Measurements from ENCODE around the gene TFR2. TPM values are rescaled to one million over a fixed set of nuclear protein-coding genes. Genes with fewer than 3 reads are reported as not detected.
"Not testable (repeated sequence)": the region's sequence is repeated elsewhere in the genome, so short reads cannot be mapped to it uniquely, and the experiment has no call there.

Gene TFR2
- polyA plus RNA-seq, 4 donors = 0.70 to 2.4 (median 1.1) TPM

DNA sequence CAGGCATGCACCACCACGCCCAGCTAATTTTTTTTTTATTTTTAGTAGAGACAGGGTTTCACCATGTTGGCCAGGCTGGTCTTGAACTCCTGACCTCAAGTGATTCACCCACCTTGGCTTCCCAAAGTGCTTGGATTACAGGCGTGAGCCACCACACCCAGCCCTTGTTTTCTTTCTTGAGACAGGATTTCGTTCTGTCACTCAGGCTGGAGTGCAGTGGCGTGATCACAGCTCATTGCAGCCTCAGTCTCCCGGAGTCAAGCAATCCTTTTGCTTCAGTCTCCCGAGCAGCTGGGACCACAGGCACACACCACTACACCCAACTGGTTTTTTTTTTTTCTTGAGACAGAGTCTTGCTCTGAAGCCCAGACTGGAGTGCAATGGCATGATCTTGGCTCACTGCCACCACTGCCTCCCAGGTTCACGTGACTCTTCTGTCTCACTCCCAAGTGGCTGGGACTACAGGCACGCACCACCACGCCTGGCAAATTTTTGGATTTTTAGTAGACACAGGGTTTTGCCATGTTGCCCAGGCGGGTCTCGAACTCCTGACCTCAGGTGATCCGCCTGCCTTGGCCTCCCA, 20.9 kb upstream of the TFR2 start:
- DNase-seq (ENCODE audit: low read depth in 4 of 4, low spot score in 2 of 4) = not testable (repeated sequence)

DNA sequence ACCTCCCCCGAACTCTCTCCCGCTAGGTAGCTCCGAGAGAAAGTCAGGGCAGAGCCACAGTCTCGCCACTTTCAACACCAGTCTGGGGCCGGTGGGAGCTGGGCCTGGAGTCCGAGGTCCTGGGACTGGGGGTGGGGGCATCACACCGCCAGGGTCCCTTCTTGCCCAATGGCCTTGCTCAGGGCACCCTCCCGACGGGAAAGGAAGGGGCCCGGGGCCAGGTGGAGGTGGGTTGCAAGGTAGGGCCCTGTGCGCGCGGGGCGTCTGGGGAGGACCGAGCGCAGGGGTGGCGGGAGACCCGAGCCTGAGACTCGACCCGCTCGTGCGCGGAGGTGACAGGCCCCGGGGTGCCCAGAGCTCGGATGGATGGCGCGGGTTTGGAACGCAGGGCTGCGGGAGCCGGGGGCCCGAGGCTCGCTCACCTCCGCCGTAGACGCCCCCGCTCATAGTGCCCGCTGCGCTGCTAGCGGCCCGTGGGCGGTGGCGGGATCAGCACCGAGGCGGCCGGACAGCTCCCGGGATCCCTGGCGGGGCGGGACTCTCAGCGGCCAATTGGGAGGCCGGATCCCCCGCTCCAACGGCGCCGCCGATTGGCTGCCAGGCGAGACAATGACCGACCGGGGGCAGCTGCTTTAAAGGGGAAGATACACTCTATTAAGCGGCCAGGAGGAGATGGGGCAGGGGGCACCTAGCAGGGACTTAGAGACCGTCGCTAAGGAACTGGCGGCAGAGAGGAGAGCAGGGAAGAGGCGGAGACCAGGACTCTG, 14.7 kb upstream of the TFR2 start, which contains the start of gene ACTL6B:
ACTL6B (minus strand) TSS at position 541 of the 767 bp plus-strand sequence; CDS start at position 447, 94 bp downstream.
- no peak for DNase-seq (ENCODE audit: low read depth in 4 of 4, low spot score in 2 of 4)

DNA sequence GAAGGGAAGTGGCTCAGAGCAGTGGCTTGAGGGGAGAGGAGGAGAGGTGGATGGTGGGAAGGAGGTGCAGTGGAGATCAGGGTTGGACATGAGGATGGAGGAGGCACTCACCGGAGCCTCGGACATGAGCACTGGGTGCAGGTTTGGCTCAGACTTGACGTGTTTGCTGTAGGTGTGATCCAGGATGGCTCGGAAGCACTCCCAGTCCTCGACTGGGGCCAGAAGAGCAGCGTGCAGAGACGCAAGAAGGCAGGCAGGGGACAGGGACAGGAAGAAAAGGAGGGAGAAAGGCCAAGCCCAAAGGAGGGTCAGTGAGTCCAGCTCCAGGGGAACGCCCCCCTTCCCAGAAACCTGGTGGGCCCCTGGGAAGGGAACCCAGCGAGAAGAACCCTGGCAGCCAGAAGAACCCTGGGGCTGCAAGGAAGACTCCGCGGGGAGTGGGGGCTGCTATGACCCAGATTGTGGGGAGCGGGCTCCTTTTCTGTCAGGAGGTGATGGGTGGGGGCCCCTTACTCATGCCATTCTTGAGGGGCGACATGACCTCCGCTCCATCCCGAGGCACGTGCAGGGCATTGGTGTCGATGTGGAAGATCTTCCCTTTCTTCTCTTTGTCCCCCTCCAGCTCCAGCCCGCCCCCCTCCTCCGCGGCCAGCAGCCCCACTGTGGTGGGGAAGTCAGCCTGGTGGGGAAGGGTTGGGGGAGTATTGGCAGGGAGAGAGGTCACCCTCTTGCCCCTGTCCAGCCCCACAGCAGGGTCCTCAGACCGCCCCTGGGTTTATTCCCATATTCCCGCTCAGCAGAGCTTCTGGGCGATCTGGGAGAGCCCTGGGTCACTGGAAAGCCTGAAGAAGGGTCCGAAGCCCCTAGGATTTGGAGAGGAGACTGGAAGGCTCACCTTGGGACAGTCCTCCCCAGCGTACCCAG, 13.8 kb upstream of the TFR2 start:
- DNase-seq (ENCODE audit: low read depth in 4 of 4, low spot score in 2 of 4) = no peak

DNA sequence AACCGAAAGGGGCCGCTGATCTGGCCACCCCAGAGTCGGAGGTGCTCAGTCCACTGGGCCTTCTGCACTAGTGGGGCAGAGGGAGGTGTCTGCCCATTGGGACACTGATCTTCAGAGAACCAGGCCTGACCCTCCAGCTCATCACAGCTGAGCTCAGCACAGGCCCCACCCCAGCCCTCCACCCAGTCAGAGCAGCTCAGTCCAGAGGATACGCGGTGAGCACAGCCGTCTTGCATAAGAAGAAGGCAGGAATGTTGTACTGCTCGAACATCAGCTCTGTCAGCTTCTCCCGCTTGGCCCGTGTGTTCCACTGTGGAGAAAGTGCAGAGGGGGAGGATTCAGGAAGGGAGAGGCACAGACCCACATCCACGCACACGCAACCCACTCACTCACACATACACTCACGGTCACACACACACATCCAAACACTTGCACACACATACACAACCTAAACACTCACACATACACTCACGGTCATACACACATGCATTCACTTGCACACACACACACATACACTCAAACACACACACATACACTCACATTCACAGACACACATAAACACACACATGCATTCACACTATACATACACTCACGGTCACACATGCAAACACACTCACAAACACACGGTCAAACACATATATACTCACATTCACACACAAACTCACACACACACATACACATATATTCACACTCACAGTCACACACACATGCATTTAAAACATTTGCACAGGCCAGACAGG, 8.6 kb upstream of the TFR2 start:
- no peak for DNase-seq (ENCODE audit: low read depth in 4 of 4, low spot score in 2 of 4)

DNA sequence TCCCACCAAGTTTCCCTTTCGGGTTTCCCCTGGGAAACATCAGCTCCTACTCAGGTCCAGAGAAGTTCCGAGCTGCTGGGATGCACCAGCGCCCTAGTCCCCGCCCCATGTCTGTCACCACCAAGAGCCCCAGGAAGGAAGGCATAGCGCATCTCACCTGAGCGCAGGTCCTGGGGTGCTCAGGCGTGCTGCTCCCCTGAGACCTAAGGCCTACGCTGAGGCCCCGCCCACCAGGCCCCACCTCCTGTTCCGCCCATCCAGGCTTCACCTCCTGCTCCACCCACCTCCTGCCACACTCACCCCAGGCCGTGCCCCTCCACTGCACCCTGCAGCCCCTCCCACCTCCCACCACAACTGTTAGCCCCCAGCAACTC, 1.2 kb upstream of the TFR2 start:
- DNase-seq (ENCODE audit: low read depth in 4 of 4, low spot score in 2 of 4) = no peak

DNA sequence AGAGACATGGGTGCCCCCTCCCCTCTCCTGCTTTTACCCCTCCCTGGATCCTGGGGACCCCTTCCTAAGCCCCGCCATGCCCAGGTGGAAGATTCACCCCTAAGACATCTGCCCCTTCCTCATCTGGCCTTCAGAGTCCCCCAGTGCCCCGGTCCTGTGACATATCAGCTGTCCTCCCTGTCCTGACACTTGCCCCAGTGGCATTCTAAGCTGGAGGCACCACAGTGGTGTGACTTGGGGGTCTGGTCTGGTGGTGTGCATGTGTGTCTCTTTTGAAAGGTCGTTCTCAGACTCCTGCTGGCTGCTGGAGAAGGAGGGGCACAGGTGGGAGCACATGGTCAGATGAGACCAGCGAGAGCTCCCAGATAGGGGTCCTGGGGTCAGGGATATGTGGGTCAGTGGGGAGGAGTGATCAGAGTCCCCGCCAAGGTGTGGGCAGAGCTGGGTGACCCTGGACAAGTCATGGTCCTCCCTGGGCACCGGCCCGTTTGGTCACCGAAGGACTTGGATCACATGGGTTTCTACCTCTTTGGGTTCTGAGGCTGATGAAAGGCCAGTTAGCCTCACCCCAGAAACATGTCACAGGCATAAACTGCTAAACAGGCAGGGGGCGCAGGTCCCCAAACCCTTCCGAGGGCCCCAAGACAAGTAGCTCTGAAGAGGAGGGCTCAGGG, 645 bp upstream of the TFR2 start:
- DNase-seq (ENCODE audit: low read depth in 4 of 4, low spot score in 2 of 4) = no peak

DNA sequence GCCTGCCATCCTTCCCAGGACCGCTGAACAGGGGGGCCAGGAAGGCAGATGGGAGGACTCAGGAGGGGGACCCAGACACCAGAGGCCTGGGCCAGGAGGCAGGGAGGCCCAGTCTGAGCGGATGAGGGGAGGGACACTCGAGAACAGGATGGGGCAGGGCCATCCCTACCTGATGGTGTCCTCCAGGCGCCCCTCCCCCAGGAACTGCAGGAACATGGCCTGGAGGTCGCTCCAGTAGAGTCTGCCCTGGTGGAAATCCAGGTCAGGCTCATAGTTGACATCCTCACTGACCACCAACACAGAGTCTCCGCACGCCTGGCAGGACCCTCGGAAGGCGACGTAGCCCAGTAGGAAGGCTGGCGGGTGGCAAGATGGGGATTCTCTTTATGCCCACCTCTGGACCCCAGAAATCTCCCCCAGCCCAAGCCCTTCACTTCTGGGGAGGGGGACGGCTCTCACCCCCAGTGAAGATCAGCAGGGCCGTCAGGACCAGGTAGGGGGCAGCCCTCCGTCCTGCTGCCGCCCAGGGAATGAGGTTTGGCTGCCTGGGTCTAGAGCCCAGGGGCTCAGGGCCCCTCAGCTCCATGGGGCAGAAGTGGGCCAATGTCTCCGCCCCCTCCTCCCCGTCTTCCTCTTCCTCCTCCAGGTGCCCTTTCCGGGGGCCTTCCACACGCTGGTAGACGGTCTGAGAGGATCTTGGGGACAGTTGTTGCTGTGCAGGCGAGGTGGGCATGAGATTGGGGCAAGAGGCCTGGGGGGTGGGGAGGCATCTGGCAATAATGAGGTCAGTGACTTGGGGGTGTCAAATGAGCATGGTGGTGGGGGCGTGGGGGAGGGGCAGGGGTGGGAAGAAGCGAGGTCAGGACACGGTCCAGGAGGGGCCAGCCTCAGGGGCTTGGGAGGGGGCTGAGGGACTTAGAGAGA, 573 bp downstream of the TFR2 start:
- DNase-seq (ENCODE audit: low read depth in 4 of 4, low spot score in 2 of 4) = no peak

DNA sequence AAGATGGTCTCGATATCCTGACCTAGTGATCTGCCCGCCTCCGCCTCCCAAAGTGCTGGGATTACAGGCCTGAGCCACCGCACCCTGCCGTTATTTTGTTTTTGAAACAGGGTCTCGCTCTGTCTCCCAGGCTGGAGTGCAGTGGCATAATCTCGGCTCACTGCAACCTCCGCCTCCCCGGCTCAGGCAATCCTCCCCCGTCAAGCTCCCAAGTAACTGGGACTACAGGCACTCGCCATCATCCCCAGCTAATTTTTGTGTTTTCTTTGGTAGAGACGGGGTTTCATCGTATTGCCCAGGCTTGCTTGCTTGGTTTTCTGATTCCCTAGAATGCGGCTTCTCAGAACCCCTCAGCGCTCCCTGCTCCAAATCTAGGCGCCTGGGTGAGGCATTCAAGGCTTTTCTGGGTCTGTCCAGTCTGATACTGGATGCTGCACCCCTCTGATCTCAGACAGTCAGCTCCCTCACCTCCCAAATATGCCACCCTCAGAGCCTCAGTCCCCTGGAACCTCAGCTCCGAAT, 1.3 kb downstream of the TFR2 start:
- DNase-seq (ENCODE audit: low read depth in 4 of 4, low spot score in 2 of 4) = no peak

DNA sequence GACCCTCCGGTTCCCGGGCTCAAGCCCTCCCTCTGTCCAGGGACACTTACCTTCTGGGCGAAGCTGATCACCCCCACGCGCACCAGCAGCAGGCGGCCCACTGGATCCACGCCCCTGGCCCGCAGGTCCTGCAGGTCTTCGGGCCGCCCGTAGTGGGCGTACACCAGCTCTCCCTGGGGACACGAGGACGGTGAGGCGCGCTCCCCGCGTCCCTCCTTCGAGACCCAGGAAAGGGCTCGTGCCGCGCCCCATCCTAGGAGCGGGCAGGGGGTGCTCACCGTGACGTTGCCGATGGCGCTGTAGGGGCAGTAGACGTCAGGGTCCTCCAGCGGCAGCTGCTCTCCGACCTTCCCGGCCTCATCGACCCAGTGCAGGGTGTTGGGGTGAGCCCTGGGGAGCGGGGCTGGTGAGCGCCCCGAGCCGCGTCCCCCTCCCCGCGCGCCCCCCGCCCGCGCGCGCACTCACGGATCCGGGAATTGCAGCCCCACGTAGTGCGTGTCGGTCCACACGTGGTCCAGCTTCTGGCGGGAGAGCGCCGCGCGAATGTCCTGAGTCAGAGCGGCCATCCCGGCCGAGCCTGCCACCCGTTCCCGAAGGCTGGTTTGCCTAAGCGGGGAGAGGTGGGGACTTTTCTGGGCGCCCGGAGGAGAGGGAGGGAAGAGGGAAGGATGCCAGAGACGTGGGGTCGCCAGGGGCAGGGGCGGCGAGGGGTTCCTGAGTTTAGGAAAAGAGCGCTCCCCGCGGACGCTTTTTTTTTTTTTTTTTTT, 8.2 kb downstream of the TFR2 start:
- no peak for DNase-seq (ENCODE audit: low read depth in 4 of 4, low spot score in 2 of 4)

DNA sequence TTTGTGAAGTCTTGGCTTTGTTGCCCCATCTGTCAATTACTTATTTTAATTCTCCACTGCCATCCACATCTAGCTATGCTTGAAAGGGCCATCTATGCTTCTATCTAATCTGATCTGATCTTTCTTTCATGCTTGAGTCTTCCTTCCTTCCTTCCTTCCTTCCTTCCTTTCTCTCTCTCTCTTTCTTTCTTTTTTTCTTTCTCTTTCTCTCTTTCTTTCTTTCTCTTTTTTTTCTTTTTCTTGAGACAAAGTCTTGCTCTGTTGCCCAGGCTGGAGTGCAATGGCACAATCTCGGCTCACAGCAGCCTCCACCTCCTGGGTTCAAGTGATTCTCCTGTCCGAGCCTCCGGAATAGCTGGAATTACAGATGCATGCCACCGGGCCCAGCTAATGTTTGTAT, 11.3 kb downstream of the TFR2 start:
- DNase-seq (ENCODE audit: low read depth in 4 of 4, low spot score in 2 of 4) = no peak

DNA sequence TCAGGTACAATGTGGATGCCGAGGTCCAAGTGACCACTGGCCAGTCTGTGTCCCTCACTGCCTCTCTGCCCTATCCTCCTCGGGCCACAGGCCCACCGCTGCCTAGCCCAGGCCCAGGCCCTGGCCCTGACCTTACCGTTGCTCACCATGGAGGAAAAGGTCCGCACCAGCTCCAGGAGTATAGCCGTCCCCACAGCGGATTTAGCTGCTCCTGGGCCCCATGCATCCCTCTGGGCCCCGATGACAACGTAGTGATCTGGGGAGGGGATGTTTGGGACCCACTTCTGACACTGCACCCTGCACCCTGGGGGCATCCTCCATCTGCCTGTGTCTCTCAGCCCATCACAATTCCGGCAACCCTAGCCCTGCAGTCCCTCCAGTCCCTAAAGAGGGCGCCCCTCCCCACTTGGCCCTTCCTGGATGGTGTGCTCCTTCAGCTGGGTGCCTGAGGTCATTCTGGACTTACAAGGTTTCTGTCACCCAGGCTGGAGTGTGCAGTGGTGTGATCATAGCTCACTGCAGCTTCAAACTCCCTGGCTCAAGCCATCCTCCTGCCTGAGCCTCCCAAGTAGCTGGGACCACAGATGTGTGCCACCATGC, 12.1 kb downstream of the TFR2 start:
- DNase-seq (ENCODE audit: low read depth in 4 of 4, low spot score in 2 of 4) = no peak

DNA sequence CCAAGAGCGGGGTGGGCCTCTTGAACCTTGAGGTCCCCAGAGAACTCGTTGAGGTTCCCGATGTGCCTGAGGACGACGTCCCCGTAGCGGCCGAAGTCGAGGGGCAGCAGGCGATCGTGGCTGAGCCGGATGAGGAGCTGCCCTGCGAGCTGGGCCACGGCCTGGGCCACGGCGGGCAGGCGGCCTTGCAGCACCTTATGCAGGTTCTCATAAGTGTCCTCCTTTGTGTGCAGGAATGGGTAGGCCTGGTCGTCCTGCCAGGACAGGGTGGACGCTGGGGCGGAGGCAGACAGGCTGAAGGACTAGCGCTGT, 14.2 kb downstream of the TFR2 start:
- DNase-seq (ENCODE audit: low read depth in 4 of 4, low spot score in 2 of 4) = no peak

DNA sequence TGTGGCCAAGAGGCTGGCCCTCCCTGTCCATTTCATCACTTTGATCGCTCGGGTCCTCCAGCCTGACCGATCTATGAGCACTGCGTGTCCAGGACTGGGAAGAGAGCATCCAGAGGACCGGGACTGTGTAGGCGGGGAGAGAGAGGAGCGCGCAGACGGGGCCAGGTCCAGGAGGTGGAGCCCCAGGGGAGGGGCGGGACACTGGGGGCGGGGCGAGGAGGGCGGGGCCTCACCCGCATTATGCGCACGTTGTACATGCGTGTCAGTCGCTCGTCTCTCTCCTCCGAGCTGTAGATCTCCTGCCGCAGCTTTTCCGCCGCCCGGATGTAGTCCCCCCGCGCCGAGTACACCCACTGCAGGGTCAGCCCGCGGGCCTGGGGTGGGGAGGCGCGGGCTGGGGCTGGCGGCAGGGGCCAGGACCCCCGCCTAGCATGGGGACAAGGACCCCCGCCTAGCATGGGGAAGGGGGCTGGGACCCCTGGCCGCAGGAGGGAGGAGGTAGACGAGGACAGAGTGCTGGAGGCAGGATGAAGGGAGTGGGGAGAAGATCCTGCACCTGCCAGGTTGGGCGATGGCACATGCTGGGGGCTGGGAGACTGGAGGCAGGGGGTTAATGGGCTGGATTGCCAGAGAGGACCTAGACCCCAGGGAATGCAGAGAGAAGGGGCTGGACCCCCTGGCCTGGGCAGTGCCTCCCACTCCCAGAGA, 14.7 kb downstream of the TFR2 start:
- no peak for DNase-seq (ENCODE audit: low read depth in 4 of 4, low spot score in 2 of 4)

DNA sequence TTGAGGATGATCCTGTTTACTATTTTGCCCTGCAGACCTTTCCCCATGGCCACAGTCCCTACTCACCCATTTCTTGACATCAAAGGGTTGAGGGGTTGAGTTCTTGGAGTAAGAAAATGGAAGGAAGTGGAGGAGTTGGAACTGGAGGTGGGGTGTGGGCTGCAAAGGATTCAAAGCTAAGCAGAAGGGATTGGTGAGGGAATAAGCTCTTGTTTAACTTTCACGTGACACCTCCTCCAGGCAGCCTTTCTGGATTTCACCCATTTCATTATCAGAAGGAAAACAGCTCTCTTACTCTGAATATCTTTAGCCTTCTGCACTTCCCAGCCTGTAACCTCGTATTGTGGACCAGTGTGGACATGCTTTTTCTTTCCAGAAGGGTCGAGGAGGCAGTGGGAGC, 15.3 kb downstream of the TFR2 start:
- no peak for DNase-seq (ENCODE audit: low read depth in 4 of 4, low spot score in 2 of 4)

DNA sequence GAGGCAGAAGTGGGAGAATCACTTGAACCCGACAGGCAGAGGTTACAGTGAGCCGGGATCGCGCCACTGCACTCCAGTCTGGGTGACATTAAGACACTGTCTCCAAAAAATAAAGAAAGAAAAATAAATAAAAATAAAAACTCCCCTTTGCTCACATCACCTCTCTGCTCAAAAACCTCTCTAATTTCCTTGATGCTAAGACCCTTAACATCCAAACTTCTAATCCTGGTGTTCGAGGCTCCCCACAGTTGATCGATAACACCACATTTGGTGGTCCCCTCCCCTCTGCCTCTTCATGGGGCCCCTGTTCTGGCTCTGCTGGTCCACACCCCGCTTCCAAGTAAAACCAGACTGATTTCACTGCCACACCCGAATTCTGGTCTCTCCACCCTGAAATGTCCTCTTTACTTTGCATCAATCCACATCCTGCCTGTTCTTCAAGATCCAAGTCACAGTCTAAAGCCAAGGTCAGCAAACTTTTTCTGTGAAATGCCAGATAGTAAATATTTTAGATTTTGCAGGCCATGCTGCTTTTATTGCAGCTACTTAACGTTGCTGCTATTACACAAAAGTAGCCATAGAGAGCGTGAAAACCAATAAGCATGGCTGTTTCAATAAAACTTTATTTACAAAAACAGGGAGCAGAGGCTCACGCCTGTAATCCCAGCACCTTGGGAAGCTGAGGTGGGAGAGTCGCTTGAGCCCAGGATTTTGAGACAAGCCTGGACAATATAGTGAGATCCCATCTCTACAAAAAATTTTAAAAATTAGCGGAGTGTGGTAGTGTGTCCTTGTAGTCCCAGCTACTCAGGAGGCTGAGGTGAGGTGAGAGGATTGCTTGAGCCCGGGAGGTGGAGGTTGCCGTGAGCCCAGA, 17.2 kb downstream of the TFR2 start:
- DNase-seq (ENCODE audit: low read depth in 4 of 4, low spot score in 2 of 4) = no peak

DNA sequence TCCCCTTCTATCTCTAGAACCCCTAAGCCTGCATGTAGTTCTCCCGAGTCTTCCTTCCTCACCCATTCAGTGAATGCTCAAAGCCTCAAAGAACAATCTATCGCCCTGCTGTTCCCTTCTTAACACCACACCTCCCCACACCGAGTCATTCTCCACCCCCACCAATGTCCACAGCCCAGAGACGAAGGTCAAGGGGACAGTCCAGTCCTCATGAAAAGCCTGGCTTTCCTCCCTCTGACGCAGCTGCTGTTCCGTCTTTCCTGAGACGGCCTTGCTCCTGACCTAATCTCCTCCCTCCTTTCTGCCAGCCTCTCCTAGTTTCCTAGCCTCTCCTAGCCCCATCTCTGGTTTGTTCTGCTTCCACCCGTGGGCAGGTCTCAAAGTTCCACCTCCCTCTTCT, 19.8 kb downstream of the TFR2 start:
- DNase-seq (ENCODE audit: low read depth in 4 of 4, low spot score in 2 of 4) = no peak

Measured in left renal cortex interstitium (tissue), 4 donors.